ENCODE measurements around the gene ITPR2.
"Not testable (repeated sequence)": the region's sequence is repeated elsewhere in the genome, so short reads cannot be mapped to it uniquely, and the experiment has no call there.

ITPR2 gene

DNA sequence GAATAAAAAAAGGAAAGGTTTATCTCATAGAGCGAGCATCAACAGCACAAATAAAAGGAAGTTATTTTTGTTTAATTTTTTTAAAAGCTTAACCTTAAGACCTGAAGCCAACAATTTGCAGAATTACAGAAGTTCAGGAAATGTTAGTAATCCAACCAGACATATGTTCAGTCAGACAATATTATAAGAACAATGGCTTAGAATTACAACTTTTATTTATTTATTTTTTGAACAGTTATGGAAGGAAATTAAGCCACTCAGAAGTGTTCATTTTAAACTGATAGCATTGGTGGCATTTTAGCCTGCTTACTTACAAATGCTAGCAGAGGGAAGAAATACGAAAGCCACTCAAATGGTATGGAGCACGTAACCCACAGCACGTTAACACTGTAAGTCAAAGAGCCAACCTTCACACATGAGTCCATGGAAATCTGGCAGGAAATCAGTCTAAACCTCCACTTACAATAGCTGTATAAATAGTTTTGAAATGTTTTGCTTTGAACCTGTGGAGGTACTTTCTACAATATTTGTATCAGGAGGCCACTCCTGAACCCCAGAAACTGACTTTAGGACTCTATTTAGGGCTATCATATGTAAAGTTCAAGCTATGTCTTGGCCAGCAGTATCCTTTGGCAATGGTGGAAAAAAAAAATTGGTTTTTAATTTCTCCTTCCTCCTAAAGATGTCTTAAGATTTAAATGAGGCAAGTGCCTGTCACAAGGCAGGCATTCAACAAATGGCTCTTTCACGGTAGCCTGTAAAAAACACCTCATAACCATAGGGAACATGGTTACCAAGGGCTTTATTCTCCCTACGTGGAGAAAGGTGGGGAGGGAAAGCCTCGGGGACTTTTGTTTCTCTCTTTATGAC lies 102.3 kb downstream of the ITPR2 start:
- Histone ChIP-seq H3K79me2 (ENCODE audit: insufficient read depth, low read length) (0 out of 2 replicates have a peak, but pooled peaks cover 13% of the 10 kb centered on the region), H3K4me1 (ENCODE audit: insufficient read depth, low read length, poor library complexity, severe bottlenecking) (peaks cover 35% of the 10 kb centered on the region), H4K20me1 (ENCODE audit: insufficient read depth, low read length, poor library complexity, severe bottlenecking) (no peaks in the 10 kb centered on the region), H3K9me2 (replicated peaks; ENCODE audit: low read depth, low read length) (no peaks in the 10 kb centered on the region), H3K36me3 (ENCODE audit: insufficient read depth, low read length) (no peaks in the 10 kb centered on the region), H3K4me2 (ENCODE audit: low read depth, low read length, poor library complexity, severe bottlenecking) (no peak overlapping the region), H3K9ac (ENCODE audit: low read depth, low read length, poor library complexity, severe bottlenecking) (no peak overlapping the region), H3F3A (ENCODE audit: low read depth) (no peaks in the 10 kb centered on the region), H3K9me3 (ENCODE audit: insufficient read depth, low read depth, low read length) (no peaks in the 10 kb centered on the region), H3K4me3 (ENCODE audit: low read length, poor library complexity, severe bottlenecking) (no peak overlapping the region), H2AFZ (ENCODE audit: low read length) (no peak overlapping the region), H3K27me3 (ENCODE audit: insufficient read depth, low read length, poor library complexity, severe bottlenecking) (no peaks in the 10 kb centered on the region)
- no peak for TF ChIP-seq EZH2phosphoT487 (IDR thresholded peaks at IDR 0.05; ENCODE audit: borderline replicate concordance)
- TF ChIP-seq, protein P1, sequence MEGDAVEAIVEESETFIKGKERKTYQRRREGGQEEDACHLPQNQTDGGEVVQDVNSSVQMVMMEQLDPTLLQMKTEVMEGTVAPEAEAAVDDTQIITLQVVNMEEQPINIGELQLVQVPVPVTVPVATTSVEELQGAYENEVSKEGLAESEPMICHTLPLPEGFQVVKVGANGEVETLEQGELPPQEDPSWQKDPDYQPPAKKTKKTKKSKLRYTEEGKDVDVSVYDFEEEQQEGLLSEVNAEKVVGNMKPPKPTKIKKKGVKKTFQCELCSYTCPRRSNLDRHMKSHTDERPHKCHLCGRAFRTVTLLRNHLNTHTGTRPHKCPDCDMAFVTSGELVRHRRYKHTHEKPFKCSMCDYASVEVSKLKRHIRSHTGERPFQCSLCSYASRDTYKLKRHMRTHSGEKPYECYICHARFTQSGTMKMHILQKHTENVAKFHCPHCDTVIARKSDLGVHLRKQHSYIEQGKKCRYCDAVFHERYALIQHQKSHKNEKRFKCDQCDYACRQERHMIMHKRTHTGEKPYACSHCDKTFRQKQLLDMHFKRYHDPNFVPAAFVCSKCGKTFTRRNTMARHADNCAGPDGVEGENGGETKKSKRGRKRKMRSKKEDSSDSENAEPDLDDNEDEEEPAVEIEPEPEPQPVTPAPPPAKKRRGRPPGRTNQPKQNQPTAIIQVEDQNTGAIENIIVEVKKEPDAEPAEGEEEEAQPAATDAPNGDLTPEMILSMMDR (conservative IDR thresholded peaks at IDR 0.05; ENCODE audit: low read length) = no peak

DNA sequence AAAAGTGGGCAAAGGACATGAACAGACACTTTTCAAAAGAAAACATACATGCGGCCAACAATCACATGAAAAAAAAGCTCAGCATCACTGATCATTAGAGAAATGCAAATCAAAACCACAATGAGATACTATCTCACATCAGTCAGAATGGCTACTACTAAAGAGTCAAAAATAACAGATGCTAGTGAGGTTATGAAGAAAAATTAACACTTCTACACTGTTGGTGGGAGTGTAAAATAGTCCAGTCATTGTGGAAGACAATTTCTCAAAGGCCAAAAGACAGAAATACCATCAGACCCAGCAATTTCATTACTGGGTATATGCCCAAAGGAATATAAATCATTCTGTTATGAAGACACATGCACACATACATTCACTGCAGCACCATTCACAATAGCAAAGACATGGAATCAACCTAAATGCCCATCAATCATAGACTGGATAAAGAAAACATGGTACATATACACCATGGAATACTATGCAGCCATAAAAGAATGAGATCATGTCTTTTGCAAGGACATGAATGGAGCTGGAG lies 103.8 kb downstream of the ITPR2 start:
- H3K27me3 ChIP-seq (ENCODE audit: insufficient read depth, low read length, poor library complexity, severe bottlenecking); H3F3A ChIP-seq (ENCODE audit: low read depth); H4K20me1 ChIP-seq (ENCODE audit: insufficient read depth, low read length, poor library complexity, severe bottlenecking); H3K9me2 ChIP-seq (replicated peaks; ENCODE audit: low read depth, low read length); H3K4me2 ChIP-seq (ENCODE audit: low read depth, low read length, poor library complexity, severe bottlenecking); H2AFZ ChIP-seq (ENCODE audit: low read length); H3K36me3 ChIP-seq (ENCODE audit: insufficient read depth, low read length); H3K9ac ChIP-seq (ENCODE audit: low read depth, low read length, poor library complexity, severe bottlenecking); H3K4me3 ChIP-seq (ENCODE audit: low read length, poor library complexity, severe bottlenecking); H3K9me3 ChIP-seq (ENCODE audit: insufficient read depth, low read depth, low read length): not testable (repeated sequence)
- Histone ChIP-seq H3K79me2 (ENCODE audit: insufficient read depth, low read length) (0 out of 2 replicates have a peak, but pooled peaks cover 13% of the 10 kb centered on the region), H3K4me1 (ENCODE audit: insufficient read depth, low read length, poor library complexity, severe bottlenecking) (peaks cover 37% of the 10 kb centered on the region)

DNA sequence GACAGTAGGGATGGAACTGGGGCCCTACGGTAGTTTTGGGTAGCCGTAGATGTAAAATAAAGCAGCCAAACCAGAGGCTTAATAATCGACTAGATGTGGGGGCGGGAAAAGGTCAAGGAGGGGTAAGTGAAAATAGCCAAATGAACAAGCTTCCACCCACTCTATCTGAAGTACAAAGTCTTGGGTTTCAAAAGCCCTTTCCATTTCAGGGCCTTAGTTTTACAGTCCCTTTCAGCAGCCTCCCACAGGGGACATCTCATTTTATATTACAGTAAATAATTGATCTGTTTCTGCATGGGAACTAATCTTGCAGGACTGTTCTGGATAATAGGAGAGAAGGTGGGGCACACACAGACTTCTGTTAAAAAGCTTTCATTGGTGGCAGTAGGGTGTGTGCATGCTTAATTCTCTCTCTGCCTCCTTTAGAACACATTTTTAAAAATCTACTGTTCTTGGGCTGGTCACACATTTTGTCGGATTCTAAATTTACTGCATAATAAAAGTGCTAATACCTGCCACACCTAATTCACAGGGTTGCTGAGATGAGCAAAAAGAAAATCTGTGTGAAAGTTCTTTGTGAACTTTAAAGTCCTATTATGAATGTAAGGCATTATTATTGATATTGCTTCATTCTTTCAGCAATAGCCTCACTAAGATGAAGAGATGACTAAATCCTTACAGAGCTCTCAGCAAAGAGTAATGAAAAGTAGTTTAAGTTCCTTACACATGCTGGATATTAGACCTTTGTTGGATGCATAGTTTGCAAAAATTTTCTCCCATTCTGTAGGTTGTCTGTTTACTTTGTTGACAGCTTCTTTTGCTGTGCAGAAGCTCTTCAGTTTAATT lies 104.6 kb downstream of the ITPR2 start:
- Histone ChIP-seq H3K4me2 (ENCODE audit: low read depth, low read length, poor library complexity, severe bottlenecking) (no peak overlapping the region), H3F3A (ENCODE audit: low read depth) (no peaks in the 10 kb centered on the region), H3K27me3 (ENCODE audit: insufficient read depth, low read length, poor library complexity, severe bottlenecking) (no peaks in the 10 kb centered on the region), H3K36me3 (ENCODE audit: insufficient read depth, low read length) (no peaks in the 10 kb centered on the region), H3K9me3 (ENCODE audit: insufficient read depth, low read depth, low read length) (no peaks in the 10 kb centered on the region), H4K20me1 (ENCODE audit: insufficient read depth, low read length, poor library complexity, severe bottlenecking) (no peaks in the 10 kb centered on the region), H3K9ac (ENCODE audit: low read depth, low read length, poor library complexity, severe bottlenecking) (no peak overlapping the region), H2AFZ (ENCODE audit: low read length) (no peak overlapping the region), H3K4me1 (ENCODE audit: insufficient read depth, low read length, poor library complexity, severe bottlenecking) (peaks cover 40% of the 10 kb centered on the region), H3K4me3 (ENCODE audit: low read length, poor library complexity, severe bottlenecking) (no peak overlapping the region), H3K9me2 (replicated peaks; ENCODE audit: low read depth, low read length) (no peaks in the 10 kb centered on the region), H3K79me2 (ENCODE audit: insufficient read depth, low read length) (0 out of 2 replicates have a peak, but pooled peaks cover 13% of the 10 kb centered on the region)
- TF ChIP-seq, protein P1 (conservative IDR thresholded peaks at IDR 0.05; ENCODE audit: low read length) = no peak
- TF ChIP-seq EZH2phosphoT487 (IDR thresholded peaks at IDR 0.05; ENCODE audit: borderline replicate concordance) = no peak

Data from Loucy (cell line).